Liver (tissue), 9 donors: ENCODE results near the gene ZNF775. TPM values are rescaled to one million over a fixed set of nuclear protein-coding genes. Genes with fewer than 3 reads are reported as not detected.

Source experiments
- DNase-seq: peaks from one replicate; pipeline ENCODE4 v3.0.0-alpha.2; 2017; ENCODE audit warnings: low spot score
- H3K27ac ChIP-seq, 2 donors: one replicate each; pipeline ENCODE4 v1.7.0; 2013; ENCODE audit warnings: inconsistent platforms in 2 of 2, low read length in 2 of 2, control low read depth in 1 of 2, low read depth in 1 of 2, mild to moderate bottlenecking in 1 of 2
- H3K27me3 ChIP-seq, 4 donors: one replicate each; pipeline versions ENCODE4 v1.6.1 to v1.7.0; 2013; ENCODE audit warnings: low read length in 3 of 4, inconsistent platforms in 1 of 4, mild to moderate bottlenecking in 1 of 4, moderate library complexity in 1 of 4; ENCODE audit not compliant: control insufficient read depth in 4 of 4, insufficient read depth in 4 of 4
- H3K36me3 ChIP-seq, 4 donors: one replicate each; pipeline versions ENCODE4 v1.6.1 to v1.7.0; 2013; ENCODE audit warnings: low read length in 3 of 4, mild to moderate bottlenecking in 3 of 4, low read depth in 1 of 4, moderate library complexity in 1 of 4; ENCODE audit not compliant: control insufficient read depth in 4 of 4, insufficient read depth in 3 of 4
- H3K4me1 ChIP-seq, 4 donors: one replicate each; pipeline versions ENCODE4 v1.6.1 to v1.7.0; 2013; ENCODE audit warnings: low read length in 3 of 4, mild to moderate bottlenecking in 3 of 4, moderate library complexity in 1 of 4; ENCODE audit not compliant: control insufficient read depth in 4 of 4, insufficient read depth in 4 of 4
- H3K4me3 ChIP-seq, 3 donors: one replicate each; pipeline versions ENCODE4 v1.6.1 to v1.7.0; 2013; ENCODE audit warnings: low read length in 3 of 3, control low read depth in 1 of 3, low read depth in 1 of 3, mild to moderate bottlenecking in 1 of 3
- H3K9ac ChIP-seq, 2 donors: one replicate each; pipeline ENCODE4 v1.7.0; 2013; ENCODE audit warnings: low read length in 2 of 2, mild to moderate bottlenecking in 2 of 2, moderate library complexity in 2 of 2, control low read depth in 1 of 2, low read depth in 1 of 2
- H3K9me3 ChIP-seq, 4 donors: one replicate each; pipeline versions ENCODE4 v1.6.1 to v1.7.0; 2013; ENCODE audit warnings: low read length in 3 of 4; ENCODE audit not compliant: control insufficient read depth in 4 of 4
- FOXA2 ChIP-seq: IDR thresholded peaks from 2 replicates; pipeline ENCODE4 v1.6.1; 2016; ENCODE audit warnings: antibody characterized with exemption
- GABPA ChIP-seq, 2 donors: IDR thresholded peaks in 1 of 2; conservative IDR thresholded peaks in 1 of 2; 2 replicates each; pipeline ENCODE4 v1.6.1; 2016; ENCODE audit warnings: antibody characterized with exemption in 2 of 2, mild to moderate bottlenecking in 1 of 2, moderate library complexity in 1 of 2
- JUND ChIP-seq, 2 donors: IDR thresholded peaks; 2 replicates each; pipeline ENCODE4 v1.6.1; 2016; ENCODE audit warnings: antibody characterized with exemption in 2 of 2
- MAX ChIP-seq: IDR thresholded peaks from 2 replicates; pipeline ENCODE4 v1.6.1; 2016; ENCODE audit warnings: antibody characterized with exemption
- RXRA ChIP-seq, 2 donors: IDR thresholded peaks; 2 replicates each; pipeline ENCODE4 v1.6.1; 2017 to 2018; ENCODE audit warnings: antibody characterized with exemption in 2 of 2, mild to moderate bottlenecking in 1 of 2
- SP1 ChIP-seq: IDR thresholded peaks from 2 replicates; pipeline ENCODE4 v1.6.1; 2018; ENCODE audit warnings: antibody characterized with exemption, mild to moderate bottlenecking
- TAF1 ChIP-seq: conservative IDR thresholded peaks from 2 replicates; pipeline ENCODE4 v1.6.1; 2016; ENCODE audit warnings: antibody characterized with exemption, mild to moderate bottlenecking
- YY1 ChIP-seq: IDR thresholded peaks from 2 replicates; pipeline ENCODE4 v1.6.1; 2016; ENCODE audit warnings: antibody characterized with exemption, mild to moderate bottlenecking
- WGBS: extraction: QIAGEN DNeasy Blood & Tissue Kit; methylation state at CpG from one replicate; pipeline ENCODE4 v1.1.7; 2013; 5-methylcytosine and 5-hydroxymethylcytosine counted together
- polyA plus RNA-seq, 2 donors: library from polyadenylated mRNA; stranded (reverse) in 1 of 2; unstranded in 1 of 2; fragments of 200-250 nt in 1 of 2; fragments of >200 nt in 1 of 2; fragmentation: Nextera tagmentation in 1 of 2; extraction: Ambion mirVana in 1 of 2; gene quantifications; one replicate each; pipeline versions ENCODE4 v1.2.1 to v1.2.3, GENCODE V29; 2013 to 2015
- total RNA-seq, 2 donors: library from RNA; depleted of rRNA; stranded (reverse); fragments of >200 nt; gene quantifications; one replicate each; pipeline ENCODE4 v1.2.3, GENCODE V29; 2014
- TF ChIP-seq, protein P1 (sequence below): IDR thresholded peaks from 2 replicates; pipeline ENCODE4 v1.6.1; 2016; ENCODE audit warnings: antibody characterized with exemption
- TF ChIP-seq, protein P2 (sequence below): IDR thresholded peaks from 2 replicates; pipeline ENCODE4 v1.6.1; 2016; ENCODE audit warnings: antibody characterized with exemption, mild to moderate bottlenecking
- TF ChIP-seq, protein P3 (sequence below): IDR thresholded peaks from 2 replicates; pipeline ENCODE4 v1.6.1; 2016; ENCODE audit warnings: antibody characterized with exemption
- donor health status: healthy.
- donor health status: healthy.
- donor health status: healthy.
- donor health status: healthy.
- donor health status: healthy.

The ZNF775 gene
- total and polyA plus RNA-seq, 4 donors, result 0.08 to 3.1 (median 0.52) TPM

- TF ChIP-seq, protein P1, sequence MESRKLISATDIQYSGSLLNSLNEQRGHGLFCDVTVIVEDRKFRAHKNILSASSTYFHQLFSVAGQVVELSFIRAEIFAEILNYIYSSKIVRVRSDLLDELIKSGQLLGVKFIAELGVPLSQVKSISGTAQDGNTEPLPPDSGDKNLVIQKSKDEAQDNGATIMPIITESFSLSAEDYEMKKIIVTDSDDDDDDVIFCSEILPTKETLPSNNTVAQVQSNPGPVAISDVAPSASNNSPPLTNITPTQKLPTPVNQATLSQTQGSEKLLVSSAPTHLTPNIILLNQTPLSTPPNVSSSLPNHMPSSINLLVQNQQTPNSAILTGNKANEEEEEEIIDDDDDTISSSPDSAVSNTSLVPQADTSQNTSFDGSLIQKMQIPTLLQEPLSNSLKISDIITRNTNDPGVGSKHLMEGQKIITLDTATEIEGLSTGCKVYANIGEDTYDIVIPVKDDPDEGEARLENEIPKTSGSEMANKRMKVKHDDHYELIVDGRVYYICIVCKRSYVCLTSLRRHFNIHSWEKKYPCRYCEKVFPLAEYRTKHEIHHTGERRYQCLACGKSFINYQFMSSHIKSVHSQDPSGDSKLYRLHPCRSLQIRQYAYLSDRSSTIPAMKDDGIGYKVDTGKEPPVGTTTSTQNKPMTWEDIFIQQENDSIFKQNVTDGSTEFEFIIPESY, result no peak
- TF ChIP-seq JUND (IDR thresholded peaks at IDR 0.05), result no peak
- TF ChIP-seq, protein P2, sequence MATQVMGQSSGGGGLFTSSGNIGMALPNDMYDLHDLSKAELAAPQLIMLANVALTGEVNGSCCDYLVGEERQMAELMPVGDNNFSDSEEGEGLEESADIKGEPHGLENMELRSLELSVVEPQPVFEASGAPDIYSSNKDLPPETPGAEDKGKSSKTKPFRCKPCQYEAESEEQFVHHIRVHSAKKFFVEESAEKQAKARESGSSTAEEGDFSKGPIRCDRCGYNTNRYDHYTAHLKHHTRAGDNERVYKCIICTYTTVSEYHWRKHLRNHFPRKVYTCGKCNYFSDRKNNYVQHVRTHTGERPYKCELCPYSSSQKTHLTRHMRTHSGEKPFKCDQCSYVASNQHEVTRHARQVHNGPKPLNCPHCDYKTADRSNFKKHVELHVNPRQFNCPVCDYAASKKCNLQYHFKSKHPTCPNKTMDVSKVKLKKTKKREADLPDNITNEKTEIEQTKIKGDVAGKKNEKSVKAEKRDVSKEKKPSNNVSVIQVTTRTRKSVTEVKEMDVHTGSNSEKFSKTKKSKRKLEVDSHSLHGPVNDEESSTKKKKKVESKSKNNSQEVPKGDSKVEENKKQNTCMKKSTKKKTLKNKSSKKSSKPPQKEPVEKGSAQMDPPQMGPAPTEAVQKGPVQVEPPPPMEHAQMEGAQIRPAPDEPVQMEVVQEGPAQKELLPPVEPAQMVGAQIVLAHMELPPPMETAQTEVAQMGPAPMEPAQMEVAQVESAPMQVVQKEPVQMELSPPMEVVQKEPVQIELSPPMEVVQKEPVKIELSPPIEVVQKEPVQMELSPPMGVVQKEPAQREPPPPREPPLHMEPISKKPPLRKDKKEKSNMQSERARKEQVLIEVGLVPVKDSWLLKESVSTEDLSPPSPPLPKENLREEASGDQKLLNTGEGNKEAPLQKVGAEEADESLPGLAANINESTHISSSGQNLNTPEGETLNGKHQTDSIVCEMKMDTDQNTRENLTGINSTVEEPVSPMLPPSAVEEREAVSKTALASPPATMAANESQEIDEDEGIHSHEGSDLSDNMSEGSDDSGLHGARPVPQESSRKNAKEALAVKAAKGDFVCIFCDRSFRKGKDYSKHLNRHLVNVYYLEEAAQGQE, result no peak
- no peak for TF ChIP-seq RXRA (IDR thresholded peaks at IDR 0.05)
- TF ChIP-seq YY1, result no peak
- no peak for TF ChIP-seq FOXA2
- TF ChIP-seq, protein P3, sequence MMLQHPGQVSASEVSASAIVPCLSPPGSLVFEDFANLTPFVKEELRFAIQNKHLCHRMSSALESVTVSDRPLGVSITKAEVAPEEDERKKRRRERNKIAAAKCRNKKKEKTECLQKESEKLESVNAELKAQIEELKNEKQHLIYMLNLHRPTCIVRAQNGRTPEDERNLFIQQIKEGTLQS, result no peak
- TF ChIP-seq TAF1, result no peak
- H3K4me1 ChIP-seq, result no peaks in the 10 kb centered on the region
- H3K9ac ChIP-seq, result no peak overlapping the region
- H3K36me3 ChIP-seq, result no peaks in the 10 kb centered on the region
- no peak overlapping the region for H3K27ac ChIP-seq
- no peaks in the 10 kb centered on the region for H3K27me3 ChIP-seq
- no peaks in the 10 kb centered on the region for H3K9me3 ChIP-seq
- DNase-seq, result no peak
- WGBS, result 75% methylated on average over 8 of the region's 8 CpGs
- H3K4me3 ChIP-seq, result no peak overlapping the region
Measured at GRCh38 chr7:150429699-150430098, 50.6 kb downstream of the ZNF775 start.

- H3K36me3 ChIP-seq, result no peaks in the 10 kb centered on the region
- no peak for DNase-seq
Measured at GRCh38 chr7:150430465-150431085, 51.4 kb downstream of the ZNF775 start.

More at GRCh38 chr7:150430465-150431085, 51.4 kb downstream of the ZNF775 start:
- H3K27me3 ChIP-seq, result no peaks in the 10 kb centered on the region
- H3K4me3 ChIP-seq, result no peak overlapping the region
- H3K9ac ChIP-seq, result no peak overlapping the region
- 90% methylated on average over 14 of the region's 14 CpGs for WGBS
- H3K4me1 ChIP-seq, result no peaks in the 10 kb centered on the region
- H3K27ac ChIP-seq, result no peak overlapping the region
- TF ChIP-seq MAX, result no peak
- no peak for TF ChIP-seq SP1
- TF ChIP-seq GABPA (IDR thresholded peaks at IDR 0.05 in 1 of 2, conservative IDR thresholded peaks at IDR 0.05 in 1 of 2), result no peak
- no peak for TF ChIP-seq FOXA2
- TF ChIP-seq JUND (IDR thresholded peaks at IDR 0.05), result no peak
- TF ChIP-seq, protein P1, result no peak
- H3K9me3 ChIP-seq, result no peaks in the 10 kb centered on the region
